GM19043 (cell line): ENCODE data around the gene CCS.
"Not testable (repeated sequence)": the region's sequence is repeated elsewhere in the genome, so short reads cannot be mapped to it uniquely, and the experiment has no call there.

Source experiments
- ATAC-seq: cut with Tn5 transposase; IDR thresholded peaks from one replicate; pipeline ENCODE4 v1.9.1; 2021; ENCODE audit warnings: low read depth; ENCODE audit not compliant: unreplicated experiment

CCS gene

GRCh38 chr11:66559866-66560676 lies 32.9 kb upstream of the CCS start:
- no peak for ATAC-seq

GRCh38 chr11:66561178-66561974 lies 31.6 kb upstream of the CCS start:
- no peak for ATAC-seq

GRCh38 chr11:66561975-66562248 lies 31.1 kb upstream of the CCS start:
- no peak for ATAC-seq

GRCh38 chr11:66562275-66562674 lies 30.7 kb upstream of the CCS start:
- ATAC-seq = no peak

GRCh38 chr11:66562907-66563583 lies 29.9 kb upstream of the CCS start:
- no peak for ATAC-seq

GRCh38 chr11:66563832-66564231 lies 29.2 kb upstream of the CCS start:
- ATAC-seq = no peak

- no peak for ATAC-seq
Measured at GRCh38 chr11:66564538-66564937, 28.4 kb upstream of the CCS start.

GRCh38 chr11:66564984-66565383 lies 28.0 kb upstream of the CCS start:
- ATAC-seq = no peak

- ATAC-seq = no peak
Measured at GRCh38 chr11:66566221-66566620, 26.8 kb upstream of the CCS start.

GRCh38 chr11:66567787-66568123 lies 25.2 kb upstream of the CCS start:
- ATAC-seq = no peak

- ATAC-seq = no peak
Measured at GRCh38 chr11:66568124-66568916, 24.7 kb upstream of the CCS start, which contains the start of gene CTSF. Gene CTSF, minus strand, starts transcription at chr11:66568606. Its CDS starts 120 bp downstream, at chr11:66568486.

GRCh38 chr11:66569076-66569475 lies 23.9 kb upstream of the CCS start:
- ATAC-seq = no peak

- ATAC-seq = no peak
Measured at GRCh38 chr11:66570079-66570849, 22.7 kb upstream of the CCS start.

GRCh38 chr11:66570850-66571180 lies 22.2 kb upstream of the CCS start:
- no peak for ATAC-seq

- no peak for ATAC-seq
Measured at GRCh38 chr11:66579017-66579606, 13.9 kb upstream of the CCS start.

GRCh38 chr11:66580803-66581202 lies 12.2 kb upstream of the CCS start:
- ATAC-seq = no peak

- ATAC-seq = no peak
Measured at GRCh38 chr11:66581261-66581660, 11.7 kb upstream of the CCS start.

GRCh38 chr11:66582565-66583147 lies 10.3 kb upstream of the CCS start:
- ATAC-seq = not testable (repeated sequence)

- not testable (repeated sequence) for ATAC-seq
Measured at GRCh38 chr11:66585447-66585846, 7.5 kb upstream of the CCS start.
